Parathyroid adenoma (tissue), 2 donors: ENCODE results near the gene TEAD1.

Experiments
- H2AFZ ChIP-seq: fragments of 300-600 bp; sonication (generic); one replicate; pipeline ENCODE4 v1.7.0; 2017; ENCODE audit warnings: antibody characterized with exemption, mild to moderate bottlenecking
- H3K27ac ChIP-seq: fragments of 300-600 bp; sonication (generic); one replicate; pipeline ENCODE4 v1.7.0; 2017
- H3K27me3 ChIP-seq: fragments of 300-600 bp; sonication (generic); one replicate; pipeline ENCODE4 v1.7.0; 2017; ENCODE audit warnings: low read length; ENCODE audit not compliant: control insufficient read depth, insufficient read depth
- H3K36me3 ChIP-seq: fragments of 300-600 bp; sonication (generic); one replicate; pipeline ENCODE4 v1.7.0; 2017; ENCODE audit warnings: low read length; ENCODE audit not compliant: control insufficient read depth, insufficient read depth
- H3K4me1 ChIP-seq: fragments of 300-600 bp; sonication (generic); one replicate; pipeline ENCODE4 v1.7.0; 2017; ENCODE audit warnings: control low read depth
- H3K4me2 ChIP-seq: fragments of 300-600 bp; sonication (generic); one replicate; pipeline ENCODE4 v1.7.0; 2017; ENCODE audit warnings: low read length
- H3K4me3 ChIP-seq: fragments of 300-600 bp; sonication (generic); one replicate; pipeline ENCODE4 v1.7.0; 2017; ENCODE audit warnings: low read depth, low read length
- H3K79me2 ChIP-seq: fragments of 300-600 bp; sonication (generic); one replicate; pipeline ENCODE4 v1.7.0; 2017; ENCODE audit warnings: control low read depth
- H3K9ac ChIP-seq: fragments of 300-600 bp; sonication (generic); one replicate; pipeline ENCODE4 v1.7.0; 2017; ENCODE audit warnings: mild to moderate bottlenecking
- H3K9me3 ChIP-seq: fragments of 300-600 bp; sonication (generic); one replicate; pipeline ENCODE4 v1.7.0; 2017; ENCODE audit warnings: low read length; ENCODE audit not compliant: control insufficient read depth
- CTCF ChIP-seq: fragments of 300-600 bp; sonication (generic); IDR thresholded peaks from one replicate; pipeline ENCODE4 v1.7.0; 2017; ENCODE audit warnings: antibody characterized with exemption, mild to moderate bottlenecking
- donor health status: primary hyperparathyroidism.

Gene TEAD1

DNA sequence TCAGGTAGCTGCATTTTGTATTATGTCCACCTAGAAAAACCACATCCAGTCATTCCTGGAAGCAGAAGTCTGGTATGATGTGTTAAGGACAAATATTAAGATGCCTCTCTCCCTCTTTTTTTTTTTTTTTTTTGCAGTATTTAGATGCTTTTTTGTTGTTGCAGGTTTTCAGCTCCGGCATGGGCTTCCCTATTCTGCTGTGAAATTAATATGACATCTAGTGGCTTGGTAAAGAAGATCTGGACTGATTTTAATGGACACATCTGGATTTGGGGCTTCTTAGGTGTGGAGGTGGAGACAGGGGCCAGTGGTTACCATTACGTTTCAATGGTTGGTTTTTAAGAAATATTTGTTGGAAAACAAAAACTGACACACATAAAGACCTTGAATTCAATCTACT is 287.4 kb downstream of the TEAD1 start:
- no peak overlapping the region for H3K4me2 ChIP-seq
- no peaks in the 10 kb centered on the region for H3K4me1 ChIP-seq
- no peak overlapping the region for H3K9ac ChIP-seq
- no peak overlapping the region for H3K4me3 ChIP-seq
- TF ChIP-seq CTCF = no peak
- H3K79me2 ChIP-seq = no peaks in the 10 kb centered on the region
- no peaks in the 10 kb centered on the region for H3K27me3 ChIP-seq
- no peak overlapping the region for H3K27ac ChIP-seq
- H2AFZ ChIP-seq = no peak overlapping the region
- H3K36me3 ChIP-seq = no peaks in the 10 kb centered on the region
- H3K9me3 ChIP-seq = no peaks in the 10 kb centered on the region

GRCh38 chr11:12962306-12962705 is 288.1 kb downstream of the TEAD1 start:
- no peak for TF ChIP-seq CTCF
- no peak overlapping the region for H3K4me2 ChIP-seq
- H3K9ac ChIP-seq = no peak overlapping the region
- H3K27me3 ChIP-seq = no peaks in the 10 kb centered on the region
- no peaks in the 10 kb centered on the region for H3K9me3 ChIP-seq
- H3K4me3 ChIP-seq = no peak overlapping the region
- H3K4me1 ChIP-seq = no peaks in the 10 kb centered on the region
- no peaks in the 10 kb centered on the region for H3K79me2 ChIP-seq
- no peak overlapping the region for H3K27ac ChIP-seq
- no peaks in the 10 kb centered on the region for H3K36me3 ChIP-seq
- H2AFZ ChIP-seq = no peak overlapping the region

GRCh38 chr11:12963051-12963450 is 288.8 kb downstream of the TEAD1 start:
- Histone ChIP-seq H3K4me3 (no peak overlapping the region), H3K27ac (no peak overlapping the region), H3K9me3 (no peaks in the 10 kb centered on the region), H2AFZ (no peak overlapping the region), H3K79me2 (no peaks in the 10 kb centered on the region), H3K4me2 (no peak overlapping the region), H3K4me1 (no peaks in the 10 kb centered on the region), H3K9ac (no peak overlapping the region), H3K36me3 (no peaks in the 10 kb centered on the region), H3K27me3 (no peaks in the 10 kb centered on the region)
- TF ChIP-seq CTCF = no peak

DNA sequence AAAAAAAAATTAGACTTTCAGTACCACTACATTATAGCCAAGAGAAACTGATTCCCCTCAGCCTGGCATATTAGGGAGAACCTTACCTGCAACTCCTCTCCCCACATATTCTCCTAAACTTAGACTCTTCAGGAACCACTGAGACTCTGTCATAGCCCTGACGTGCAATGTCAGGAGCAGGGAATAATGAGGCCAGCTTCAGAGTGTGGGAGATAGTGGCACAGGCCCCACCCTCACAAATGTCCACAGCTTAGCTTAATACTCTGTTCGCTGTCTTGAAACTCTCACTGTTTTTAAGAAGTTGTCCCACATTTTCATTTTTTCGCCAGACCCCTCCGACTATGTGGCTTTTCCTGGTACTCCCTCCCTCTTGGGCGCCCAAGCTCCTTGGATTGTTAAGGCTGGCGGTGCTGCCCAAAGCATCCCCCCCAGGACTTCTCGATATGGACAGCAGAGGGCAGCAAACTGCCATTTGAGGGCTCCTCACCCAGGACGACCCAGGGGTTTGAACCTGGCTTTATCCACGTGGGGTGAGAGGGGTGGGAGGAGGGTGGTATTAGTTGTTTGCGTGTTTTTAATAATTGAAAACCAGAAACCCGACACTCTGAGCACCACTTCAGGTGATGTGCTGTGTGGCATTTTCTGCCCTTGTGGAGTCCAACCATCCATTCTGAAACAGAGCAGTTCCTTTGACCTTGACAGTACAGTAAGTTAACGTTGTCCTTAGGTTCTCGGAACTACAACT is 289.7 kb downstream of the TEAD1 start:
- H3K27ac ChIP-seq = no peak overlapping the region
- H3K9me3 ChIP-seq = no peaks in the 10 kb centered on the region
- H3K79me2 ChIP-seq = no peaks in the 10 kb centered on the region
- H3K4me3 ChIP-seq = no peak overlapping the region
- no peaks in the 10 kb centered on the region for H3K36me3 ChIP-seq
- H3K4me1 ChIP-seq = no peaks in the 10 kb centered on the region
- H2AFZ ChIP-seq = peak overlapping the region; percentile 17
- H3K4me2 ChIP-seq = no peak overlapping the region
- no peak overlapping the region for H3K9ac ChIP-seq
- H3K27me3 ChIP-seq = no peaks in the 10 kb centered on the region
- TF ChIP-seq CTCF = peak; percentile 85

GRCh38 chr11:12964650-12965049 is 290.4 kb downstream of the TEAD1 start:
- no peak for TF ChIP-seq CTCF
- H3K36me3 ChIP-seq = no peaks in the 10 kb centered on the region
- no peak overlapping the region for H2AFZ ChIP-seq
- H3K4me2 ChIP-seq = no peak overlapping the region
- H3K27me3 ChIP-seq = no peaks in the 10 kb centered on the region
- H3K27ac ChIP-seq = no peak overlapping the region
- no peak overlapping the region for H3K4me3 ChIP-seq
- no peak overlapping the region for H3K9ac ChIP-seq
- no peaks in the 10 kb centered on the region for H3K4me1 ChIP-seq
- H3K9me3 ChIP-seq = no peaks in the 10 kb centered on the region
- H3K79me2 ChIP-seq = no peaks in the 10 kb centered on the region
